Dedifferentiated amniotic fluid mesenchymal stem cell (primary cell): ENCODE measurements around the gene GABBR2.

ENCODE experiments used
- DNase-seq: peaks from one replicate; pipeline ENCODE4 v3.0.0-alpha.2; 2016; ENCODE audit errors: extremely low spot score

Gene GABBR2

DNA sequence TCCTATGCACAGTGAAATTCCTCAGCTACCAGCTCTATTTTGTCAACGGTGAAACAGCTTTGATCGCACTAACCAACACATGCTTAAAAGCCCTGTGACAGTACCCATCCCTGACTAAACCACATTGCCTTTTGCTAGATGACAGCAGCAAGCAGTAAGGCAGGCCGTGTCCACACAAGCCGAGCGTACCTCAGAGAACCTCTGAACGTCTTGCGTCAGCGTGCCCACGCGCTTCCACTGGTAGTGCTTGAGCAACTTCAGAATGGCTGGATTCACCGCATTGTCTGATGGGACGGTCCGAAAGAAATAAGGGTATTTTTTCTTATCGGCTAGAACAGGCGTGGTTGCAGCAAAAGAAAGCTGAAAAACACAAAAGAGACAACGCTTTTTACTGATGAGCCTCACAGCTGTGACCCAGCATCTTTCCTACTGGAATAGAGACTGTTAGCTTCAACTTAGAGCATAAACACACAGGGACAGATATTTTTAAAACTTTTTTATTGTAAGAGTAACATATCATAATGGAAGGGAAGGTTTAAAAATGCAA is 167.0 kb downstream of the GABBR2 start:
- DNase-seq = no peak

- DNase-seq = no peak
Measured at GRCh38 chr9:98540476-98540875, 168.3 kb downstream of the GABBR2 start.

DNA sequence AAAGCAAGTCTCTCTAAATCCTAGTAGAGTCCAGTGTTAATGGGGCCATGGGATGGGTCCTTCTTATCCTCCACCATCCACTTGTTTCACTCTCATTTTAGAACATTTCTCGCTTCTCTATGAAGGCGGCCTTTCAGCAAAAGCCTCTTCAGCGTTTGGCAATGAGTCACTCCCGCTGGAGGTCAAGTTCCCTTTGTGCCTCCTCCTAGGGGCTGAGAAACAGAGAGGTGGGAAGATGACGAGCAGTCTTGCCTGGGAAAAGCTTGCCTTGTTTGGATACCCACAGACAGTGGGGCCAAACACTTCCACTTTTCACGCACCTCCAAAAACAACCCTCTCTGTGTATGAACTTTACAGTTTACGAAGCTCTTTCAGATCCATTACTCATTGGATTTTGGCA is 168.8 kb downstream of the GABBR2 start:
- DNase-seq = no peak

- DNase-seq = no peak
Measured at GRCh38 chr9:98538626-98539031, 170.1 kb downstream of the GABBR2 start.

DNA sequence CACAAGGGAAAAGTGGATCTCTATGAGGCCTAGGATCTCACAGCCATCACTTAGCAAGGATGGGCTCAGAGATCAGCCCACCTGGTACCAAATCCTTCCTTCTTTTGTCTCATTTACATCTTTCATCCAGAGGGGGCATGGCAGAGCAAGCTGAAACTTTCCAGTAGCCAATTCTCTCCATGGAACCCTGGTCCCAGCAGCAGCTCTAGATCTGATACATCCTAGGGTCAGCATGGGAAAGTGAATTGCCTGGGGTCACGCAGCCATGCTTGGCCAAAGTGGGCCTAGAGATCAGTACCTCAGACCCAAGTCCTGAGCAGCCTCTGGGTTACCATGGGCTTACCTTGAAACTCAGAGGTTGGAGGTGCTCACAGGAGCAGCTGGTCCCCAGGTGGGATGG is 170.5 kb downstream of the GABBR2 start:
- DNase-seq = no peak

GRCh38 chr9:98536542-98537173 is 172.1 kb downstream of the GABBR2 start:
- DNase-seq = no peak

- DNase-seq = no peak
Measured at GRCh38 chr9:98533866-98534265, 174.9 kb downstream of the GABBR2 start.

- DNase-seq = no peak
Measured at GRCh38 chr9:98533132-98533531, 175.6 kb downstream of the GABBR2 start.

- DNase-seq = no peak
Measured at GRCh38 chr9:98532574-98532973, 176.2 kb downstream of the GABBR2 start.

DNA sequence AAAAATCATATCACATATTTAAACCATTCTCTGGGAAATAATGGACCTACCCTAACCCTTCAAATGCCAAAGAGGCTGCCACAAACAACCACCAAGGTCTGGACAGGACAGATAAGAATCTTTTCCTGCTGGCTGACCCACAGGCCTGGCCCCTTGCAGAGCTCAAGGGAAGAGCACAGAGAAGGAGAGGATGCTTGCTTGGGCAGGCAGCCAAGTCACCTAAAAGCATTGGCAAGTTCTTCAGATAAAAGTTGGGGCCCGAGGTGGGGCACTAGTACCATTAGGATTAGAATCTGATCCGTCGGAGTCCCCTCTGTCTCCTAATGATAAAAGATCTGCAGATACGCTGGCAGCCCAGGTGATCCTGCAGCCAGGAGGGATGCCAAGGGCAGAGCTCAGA is 176.6 kb downstream of the GABBR2 start:
- no peak for DNase-seq

DNA sequence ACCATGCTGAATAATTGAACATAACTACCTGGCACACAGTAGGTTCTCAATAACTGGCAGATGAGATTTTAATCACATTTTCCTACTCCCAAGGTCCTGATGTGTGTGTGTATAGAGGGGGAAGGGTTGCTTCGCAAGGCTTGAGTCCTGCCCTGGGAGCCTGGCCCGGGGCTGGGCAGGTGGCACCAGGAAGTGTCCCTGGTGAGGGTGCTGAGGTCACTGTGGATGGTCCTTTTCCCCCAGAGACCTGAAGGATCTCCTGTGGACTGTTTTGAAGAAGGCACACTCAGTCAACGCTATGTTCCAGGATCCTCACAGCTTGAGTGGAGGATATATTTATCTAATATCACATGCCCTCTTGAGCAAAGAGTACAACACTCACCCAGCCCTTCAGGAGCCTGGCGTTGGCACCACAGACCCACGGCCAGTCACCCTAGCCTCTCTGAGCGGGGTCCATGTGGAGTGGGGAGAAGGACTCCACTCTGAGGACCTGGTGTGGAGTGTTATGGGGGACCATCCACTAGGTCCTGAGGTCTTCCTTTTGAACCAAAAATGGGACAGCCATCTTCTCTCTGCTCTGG is 177.8 kb downstream of the GABBR2 start:
- DNase-seq = no peak

DNA sequence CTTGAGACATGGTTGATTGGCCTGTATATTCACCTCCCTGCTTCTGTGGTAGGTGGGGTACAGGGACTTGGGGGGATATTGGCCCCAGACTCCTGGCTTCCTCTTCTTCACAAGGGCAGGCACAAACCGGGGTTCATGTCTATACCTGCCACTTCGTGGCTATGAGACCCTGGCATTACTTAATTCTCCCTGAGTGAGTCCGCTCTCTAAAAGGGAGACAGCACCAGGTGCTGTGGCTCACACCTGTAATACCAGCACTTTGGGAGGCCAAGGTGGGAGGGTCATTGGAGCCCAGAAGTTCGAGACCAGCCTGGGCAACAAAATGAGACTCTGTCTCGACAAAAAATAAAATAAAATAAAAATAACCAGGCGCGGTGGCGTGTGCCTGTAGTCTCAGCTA is 178.5 kb downstream of the GABBR2 start:
- no peak for DNase-seq

GRCh38 chr9:98529841-98530240 is 178.9 kb downstream of the GABBR2 start:
- DNase-seq = no peak

GRCh38 chr9:98523231-98523901 is 185.4 kb downstream of the GABBR2 start:
- no peak for DNase-seq

GRCh38 chr9:98522487-98522886 is 186.2 kb downstream of the GABBR2 start:
- no peak for DNase-seq

- DNase-seq = no peak
Measured at GRCh38 chr9:98521141-98521540, 187.6 kb downstream of the GABBR2 start.

GRCh38 chr9:98520221-98520960 is 188.3 kb downstream of the GABBR2 start:
- DNase-seq = no peak

DNA sequence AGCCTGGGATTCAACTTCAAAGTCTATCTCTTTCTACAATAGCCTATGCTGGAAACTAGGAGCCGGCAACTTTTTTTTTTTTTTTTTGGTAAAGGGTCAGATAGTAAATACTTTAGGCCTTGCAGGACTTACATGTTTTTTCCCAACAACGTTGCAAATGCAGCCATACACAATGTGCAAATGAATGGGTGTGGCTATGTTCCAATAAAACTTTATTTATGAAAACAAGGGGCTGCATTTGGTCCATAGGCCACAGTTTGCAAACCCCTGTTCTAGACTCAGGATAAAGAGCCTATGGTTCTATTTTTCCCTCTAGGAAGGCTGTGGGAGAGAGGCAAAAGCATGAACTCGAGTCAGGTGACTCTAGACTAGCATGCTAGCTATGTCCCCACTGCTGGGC is 189.1 kb downstream of the GABBR2 start:
- DNase-seq = no peak

GRCh38 chr9:98518556-98518955 is 190.2 kb downstream of the GABBR2 start:
- DNase-seq = no peak

GRCh38 chr9:98517761-98518160 is 191.0 kb downstream of the GABBR2 start:
- no peak for DNase-seq

- no peak for DNase-seq
Measured at GRCh38 chr9:98516897-98517503, 191.7 kb downstream of the GABBR2 start.
